Measurements from ENCODE around the gene PTP4A1. TPM values are rescaled to one million over a fixed set of nuclear protein-coding genes. Genes with fewer than 3 reads are reported as not detected.

Gene PTP4A1
- total RNA-seq, 1 donor: 43.6 TPM

DNA sequence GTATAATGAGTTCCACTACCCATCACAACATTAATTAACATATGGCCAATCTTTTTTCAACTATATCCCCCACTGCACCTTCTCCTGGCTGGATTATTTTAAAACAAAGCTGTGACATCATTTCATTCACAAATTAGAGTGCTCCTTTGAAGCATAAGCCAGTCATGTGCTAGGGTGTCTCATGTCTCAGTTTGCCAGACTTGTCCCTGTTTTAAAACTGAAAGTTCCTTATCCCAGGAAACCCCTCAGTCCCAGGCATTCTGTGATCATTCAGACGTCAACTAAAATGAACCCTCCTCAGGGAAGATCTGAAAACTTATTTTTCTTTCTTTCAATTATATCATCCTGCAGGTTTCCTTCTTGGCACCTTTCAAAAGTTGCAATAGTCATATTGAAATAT, 29.3 kb upstream of the PTP4A1 start:
- no peak overlapping the region for H3K4me3 ChIP-seq (ENCODE audit: low read depth, low read length)
- no peak for TF ChIP-seq CTCF (IDR thresholded peaks at IDR 0.05; ENCODE audit: insufficient read depth, low read depth, low read length)
- DNase-seq (ENCODE audit: low read depth): no peak

GRCh38 chr6:63543982-63544381, 28.3 kb upstream of the PTP4A1 start:
- DNase-seq (ENCODE audit: low read depth): peak; percentile 31
- no peak overlapping the region for H3K4me3 ChIP-seq (ENCODE audit: low read depth, low read length)
- no peak for TF ChIP-seq CTCF (IDR thresholded peaks at IDR 0.05; ENCODE audit: insufficient read depth, low read depth, low read length)

DNA sequence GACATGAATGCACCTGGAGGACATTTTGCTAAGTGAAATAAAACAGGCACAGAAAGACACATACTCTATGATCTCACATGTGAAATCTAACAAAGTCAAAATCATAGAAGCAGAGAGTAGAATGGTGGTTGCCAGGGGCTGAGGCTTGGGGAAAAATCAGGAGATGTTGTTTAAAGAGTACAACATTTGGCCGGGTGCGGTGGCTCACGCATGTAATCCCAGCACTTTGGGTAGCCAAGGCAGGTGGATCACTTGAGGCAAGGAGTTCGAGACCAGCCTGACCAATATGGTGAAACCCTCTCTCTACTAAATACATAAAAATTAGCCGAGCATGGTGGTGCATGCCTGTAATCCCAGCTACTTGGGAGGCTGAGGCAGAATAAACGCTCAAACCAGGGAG, 26.0 kb upstream of the PTP4A1 start:
- no peak overlapping the region for H3K4me3 ChIP-seq (ENCODE audit: low read depth, low read length)
- DNase-seq (ENCODE audit: low read depth): no peak
- no peak for TF ChIP-seq CTCF (IDR thresholded peaks at IDR 0.05; ENCODE audit: insufficient read depth, low read depth, low read length)

DNA sequence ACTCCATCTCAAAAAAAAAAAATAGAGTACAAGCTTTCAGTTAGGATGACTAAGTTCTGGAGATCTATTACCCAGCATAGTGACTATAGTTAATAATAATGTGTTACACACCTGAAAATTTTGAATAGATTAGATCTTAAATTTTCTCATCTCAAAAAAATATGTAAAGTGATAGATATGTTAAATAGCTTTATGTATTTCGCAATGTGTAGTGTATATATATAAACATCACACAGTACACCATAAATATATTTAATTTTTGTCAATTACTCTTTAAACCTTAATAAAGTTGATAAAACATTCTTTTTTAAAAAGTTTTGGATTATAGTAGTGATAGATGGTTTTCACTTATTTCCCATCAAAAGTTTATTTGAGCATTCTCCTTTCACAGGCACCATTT, 25.6 kb upstream of the PTP4A1 start:
- no peak for DNase-seq (ENCODE audit: low read depth)
- no peak for TF ChIP-seq CTCF (IDR thresholded peaks at IDR 0.05; ENCODE audit: insufficient read depth, low read depth, low read length)
- H3K4me3 ChIP-seq (ENCODE audit: low read depth, low read length): no peak overlapping the region

DNA sequence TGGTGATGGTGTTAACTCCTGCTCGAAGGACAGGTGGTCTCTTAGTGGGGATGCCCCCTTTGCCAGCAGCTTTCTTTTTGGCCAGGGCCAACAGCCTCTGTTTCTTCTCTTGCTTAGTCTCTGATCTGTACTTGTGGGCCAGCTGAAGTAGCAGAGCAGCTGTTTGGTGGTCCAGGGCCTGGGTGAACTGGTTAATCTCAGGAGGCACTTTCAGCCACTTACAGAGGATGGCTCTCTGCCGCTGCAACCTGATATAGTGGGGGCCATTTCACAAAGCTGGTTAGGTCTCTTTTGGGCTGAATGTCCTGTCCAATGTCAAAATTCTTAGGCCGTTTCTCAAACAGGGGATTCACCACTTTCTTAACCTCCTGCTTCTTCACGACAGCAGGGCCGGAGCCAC, 23.2 kb upstream of the PTP4A1 start:
- H3K4me3 ChIP-seq (ENCODE audit: low read depth, low read length): no peak overlapping the region
- TF ChIP-seq CTCF (IDR thresholded peaks at IDR 0.05; ENCODE audit: insufficient read depth, low read depth, low read length): no peak
- no peak for DNase-seq (ENCODE audit: low read depth)

DNA sequence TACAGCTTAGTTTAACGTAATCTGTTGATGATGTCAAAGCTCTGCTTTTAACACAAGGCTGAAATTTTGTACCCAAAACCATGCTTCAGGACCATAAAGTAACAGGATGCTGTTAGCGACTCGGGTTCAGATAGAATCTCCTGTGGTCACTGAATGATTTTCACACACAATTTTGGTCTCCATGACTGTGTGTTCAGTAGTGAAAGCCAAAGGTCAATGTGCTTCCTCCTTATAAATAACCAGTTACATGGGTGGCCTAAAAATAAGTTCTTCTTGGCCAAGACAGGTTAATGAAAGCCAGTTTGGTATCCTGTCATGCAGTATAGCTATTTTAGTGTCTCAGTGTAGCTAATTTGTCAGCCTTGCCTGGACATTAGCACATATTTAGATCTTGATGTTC, 19.1 kb upstream of the PTP4A1 start:
- TF ChIP-seq CTCF (IDR thresholded peaks at IDR 0.05; ENCODE audit: insufficient read depth, low read depth, low read length): no peak
- no peak for DNase-seq (ENCODE audit: low read depth)
- no peak overlapping the region for H3K4me3 ChIP-seq (ENCODE audit: low read depth, low read length)

DNA sequence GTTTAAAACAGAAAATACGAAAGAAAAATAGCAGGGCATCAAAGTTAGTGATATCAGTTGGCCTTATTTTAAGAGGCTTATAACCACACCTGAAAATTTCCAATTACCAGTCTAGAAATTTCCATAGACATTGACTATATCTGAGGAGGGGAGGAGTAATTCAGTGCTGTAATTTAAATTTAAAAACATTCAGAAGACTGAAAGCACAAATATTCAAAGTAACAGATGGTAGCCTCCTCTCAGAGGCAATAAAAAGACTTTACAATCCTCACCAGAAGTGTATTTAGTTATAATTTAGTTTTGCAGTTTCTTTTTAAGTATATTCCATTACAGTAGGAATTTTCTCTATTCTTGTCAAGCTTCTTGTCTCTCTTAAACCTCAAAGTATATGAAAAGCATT, 18.4 kb upstream of the PTP4A1 start:
- no peak overlapping the region for H3K4me3 ChIP-seq (ENCODE audit: low read depth, low read length)
- no peak for DNase-seq (ENCODE audit: low read depth)
- TF ChIP-seq CTCF (IDR thresholded peaks at IDR 0.05; ENCODE audit: insufficient read depth, low read depth, low read length): no peak
